ENCODE results near the gene RBM4. TPM values are rescaled to one million over a fixed set of nuclear protein-coding genes. Genes with fewer than 3 reads are reported as not detected.

Gene RBM4
- total and polyA plus RNA-seq, 2 of the 13 experiments (the other 11 are each of a cell fraction or from before 2014, with no cell fraction given) = 126 to 136 TPM

DNA sequence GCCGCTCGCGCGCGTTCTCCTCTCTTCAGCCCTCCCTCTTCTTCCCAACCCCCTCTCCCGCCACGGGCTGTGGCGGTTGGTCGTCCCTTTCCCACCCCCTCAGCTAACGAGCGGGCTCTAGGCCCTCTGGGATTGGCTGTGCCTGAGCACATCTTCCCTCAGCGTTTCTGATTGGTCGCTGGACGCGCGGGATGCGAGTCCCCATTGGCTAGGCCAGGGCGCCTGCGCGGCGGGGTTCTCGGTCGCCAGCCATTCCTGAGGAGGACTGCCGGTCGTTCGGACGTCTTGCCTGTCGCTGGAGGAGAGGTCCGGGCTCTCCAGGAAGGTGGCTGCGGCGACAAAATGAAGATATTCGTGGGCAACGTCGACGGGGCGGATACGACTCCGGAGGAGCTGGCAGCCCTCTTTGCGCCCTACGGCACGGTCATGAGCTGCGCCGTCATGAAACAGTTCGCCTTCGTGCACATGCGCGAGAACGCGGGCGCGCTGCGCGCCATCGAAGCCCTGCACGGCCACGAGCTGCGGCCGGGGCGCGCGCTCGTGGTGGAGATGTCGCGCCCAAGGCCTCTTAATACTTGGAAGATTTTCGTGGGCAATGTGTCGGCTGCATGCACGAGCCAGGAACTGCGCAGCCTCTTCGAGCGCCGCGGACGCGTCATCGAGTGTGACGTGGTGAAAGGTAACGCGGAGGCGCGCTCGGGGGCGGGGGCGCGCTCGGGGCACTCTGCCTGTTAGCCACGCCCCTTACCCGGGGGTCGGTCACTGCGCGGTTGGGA is 21.9 kb upstream of the RBM4 start, which contains the start of gene RBM14 (continued):
- TF ChIP-seq ZNF552 (CRISPR knock-in tag; IDR thresholded peaks at IDR 0.05; ENCODE audit: borderline replicate concordance) = peak; percentile 84; the same call in 1 of the 2 replicates
- peak; percentile 54 for TF ChIP-seq ZNF143 (CRISPR knock-in tag; IDR thresholded peaks at IDR 0.05)
- TF ChIP-seq SAP130 (CRISPR knock-in tag; IDR thresholded peaks at IDR 0.05; ENCODE audit: low read depth) = peak; percentile 85
- TF ChIP-seq CHD2 (IDR thresholded peaks at IDR 0.05; ENCODE audit: low read depth, low read length) = peak; percentile 69
- TF ChIP-seq, protein P1, sequence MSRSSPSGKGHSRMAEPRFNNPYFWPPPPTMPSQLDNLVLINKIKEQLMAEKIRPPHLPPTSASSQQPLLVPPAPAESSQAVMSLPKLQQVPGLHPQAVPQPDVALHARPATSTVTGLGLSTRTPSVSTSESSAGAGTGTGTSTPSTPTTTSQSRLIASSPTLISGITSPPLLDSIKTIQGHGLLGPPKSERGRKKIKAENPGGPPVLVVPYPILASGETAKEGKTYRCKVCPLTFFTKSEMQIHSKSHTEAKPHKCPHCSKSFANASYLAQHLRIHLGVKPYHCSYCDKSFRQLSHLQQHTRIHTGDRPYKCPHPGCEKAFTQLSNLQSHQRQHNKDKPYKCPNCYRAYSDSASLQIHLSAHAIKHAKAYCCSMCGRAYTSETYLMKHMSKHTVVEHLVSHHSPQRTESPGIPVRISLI (CRISPR knock-in tag; IDR thresholded peaks at IDR 0.05; ENCODE audit: borderline replicate concordance) = no peak
- TF ChIP-seq ZNF331 (CRISPR knock-in tag; IDR thresholded peaks at IDR 0.05) = peak; percentile 33; the same call in 1 of the 2 replicates
- TF ChIP-seq, protein P2, sequence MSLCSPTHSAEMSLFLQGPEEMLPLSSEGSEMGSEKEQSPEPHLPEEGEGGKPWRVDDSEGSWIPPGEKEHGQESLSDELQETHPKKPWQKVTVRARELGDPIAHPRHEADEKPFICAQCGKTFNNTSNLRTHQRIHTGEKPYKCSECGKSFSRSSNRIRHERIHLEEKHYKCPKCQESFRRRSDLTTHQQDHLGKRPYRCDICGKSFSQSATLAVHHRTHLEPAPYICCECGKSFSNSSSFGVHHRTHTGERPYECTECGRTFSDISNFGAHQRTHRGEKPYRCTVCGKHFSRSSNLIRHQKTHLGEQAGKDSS (CRISPR knock-in tag; IDR thresholded peaks at IDR 0.05; ENCODE audit: borderline replicate concordance, low read depth) = peak; percentile 41; the same call in 1 of the 2 replicates
- TF ChIP-seq ZNF468 (CRISPR knock-in tag; IDR thresholded peaks at IDR 0.05) = no peak
- TF ChIP-seq, protein P3, sequence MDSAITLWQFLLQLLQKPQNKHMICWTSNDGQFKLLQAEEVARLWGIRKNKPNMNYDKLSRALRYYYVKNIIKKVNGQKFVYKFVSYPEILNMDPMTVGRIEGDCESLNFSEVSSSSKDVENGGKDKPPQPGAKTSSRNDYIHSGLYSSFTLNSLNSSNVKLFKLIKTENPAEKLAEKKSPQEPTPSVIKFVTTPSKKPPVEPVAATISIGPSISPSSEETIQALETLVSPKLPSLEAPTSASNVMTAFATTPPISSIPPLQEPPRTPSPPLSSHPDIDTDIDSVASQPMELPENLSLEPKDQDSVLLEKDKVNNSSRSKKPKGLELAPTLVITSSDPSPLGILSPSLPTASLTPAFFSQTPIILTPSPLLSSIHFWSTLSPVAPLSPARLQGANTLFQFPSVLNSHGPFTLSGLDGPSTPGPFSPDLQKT (CRISPR knock-in tag; IDR thresholded peaks at IDR 0.05; ENCODE audit: borderline replicate concordance) = peak; percentile 46; the same call in 1 of the 2 replicates
- TF ChIP-seq ATF1 (CRISPR knock-in tag; IDR thresholded peaks at IDR 0.05) = peak; percentile 59
- TF ChIP-seq SSRP1 (CRISPR knock-in tag; IDR thresholded peaks at IDR 0.05) = peak; percentile 78
- no peak for TF ChIP-seq SOX6 (IDR thresholded peaks at IDR 0.05)
- TF ChIP-seq SOX6 (CRISPR knock-in tag; IDR thresholded peaks at IDR 0.05) = peak; percentile 24; the same call in 1 of the 2 replicates
- TF ChIP-seq DNMT3B (CRISPR knock-in tag; conservative IDR thresholded peaks at IDR 0.05) = peak; percentile 70
- no peak for TF ChIP-seq LCORL (IDR thresholded peaks at IDR 0.05)
- peak; percentile 37 for TF ChIP-seq LCORL (CRISPR knock-in tag; IDR thresholded peaks at IDR 0.05)
- peak; percentile 80 for TF ChIP-seq ZFAT (CRISPR knock-in tag; conservative IDR thresholded peaks at IDR 0.05)
- peak; percentile 65 for TF ChIP-seq GABPB1 (CRISPR knock-in tag; IDR thresholded peaks at IDR 0.05)
- TF ChIP-seq TGIF2 (CRISPR knock-in tag; IDR thresholded peaks at IDR 0.05) = peak; percentile 71
- TF ChIP-seq ZZZ3 (CRISPR knock-in tag; IDR thresholded peaks at IDR 0.05; ENCODE audit: borderline replicate concordance) = peak; percentile 78
- TF ChIP-seq HCFC1 (IDR thresholded peaks at IDR 0.05; ENCODE audit: low read depth, low read length) = no peak
- TF ChIP-seq, protein P4, sequence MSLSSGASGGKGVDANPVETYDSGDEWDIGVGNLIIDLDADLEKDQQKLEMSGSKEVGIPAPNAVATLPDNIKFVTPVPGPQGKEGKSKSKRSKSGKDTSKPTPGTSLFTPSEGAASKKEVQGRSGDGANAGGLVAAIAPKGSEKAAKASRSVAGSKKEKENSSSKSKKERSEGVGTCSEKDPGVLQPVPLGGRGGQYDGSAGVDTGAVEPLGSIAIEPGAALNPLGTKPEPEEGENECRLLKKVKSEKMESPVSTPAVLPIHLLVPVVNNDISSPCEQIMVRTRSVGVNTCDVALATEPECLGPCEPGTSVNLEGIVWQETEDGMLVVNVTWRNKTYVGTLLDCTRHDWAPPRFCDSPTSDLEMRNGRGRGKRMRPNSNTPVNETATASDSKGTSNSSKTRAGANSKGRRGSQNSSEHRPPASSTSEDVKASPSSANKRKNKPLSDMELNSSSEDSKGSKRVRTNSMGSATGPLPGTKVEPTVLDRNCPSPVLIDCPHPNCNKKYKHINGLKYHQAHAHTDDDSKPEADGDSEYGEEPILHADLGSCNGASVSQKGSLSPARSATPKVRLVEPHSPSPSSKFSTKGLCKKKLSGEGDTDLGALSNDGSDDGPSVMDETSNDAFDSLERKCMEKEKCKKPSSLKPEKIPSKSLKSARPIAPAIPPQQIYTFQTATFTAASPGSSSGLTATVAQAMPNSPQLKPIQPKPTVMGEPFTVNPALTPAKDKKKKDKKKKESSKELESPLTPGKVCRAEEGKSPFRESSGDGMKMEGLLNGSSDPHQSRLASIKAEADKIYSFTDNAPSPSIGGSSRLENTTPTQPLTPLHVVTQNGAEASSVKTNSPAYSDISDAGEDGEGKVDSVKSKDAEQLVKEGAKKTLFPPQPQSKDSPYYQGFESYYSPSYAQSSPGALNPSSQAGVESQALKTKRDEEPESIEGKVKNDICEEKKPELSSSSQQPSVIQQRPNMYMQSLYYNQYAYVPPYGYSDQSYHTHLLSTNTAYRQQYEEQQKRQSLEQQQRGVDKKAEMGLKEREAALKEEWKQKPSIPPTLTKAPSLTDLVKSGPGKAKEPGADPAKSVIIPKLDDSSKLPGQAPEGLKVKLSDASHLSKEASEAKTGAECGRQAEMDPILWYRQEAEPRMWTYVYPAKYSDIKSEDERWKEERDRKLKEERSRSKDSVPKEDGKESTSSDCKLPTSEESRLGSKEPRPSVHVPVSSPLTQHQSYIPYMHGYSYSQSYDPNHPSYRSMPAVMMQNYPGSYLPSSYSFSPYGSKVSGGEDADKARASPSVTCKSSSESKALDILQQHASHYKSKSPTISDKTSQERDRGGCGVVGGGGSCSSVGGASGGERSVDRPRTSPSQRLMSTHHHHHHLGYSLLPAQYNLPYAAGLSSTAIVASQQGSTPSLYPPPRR (CRISPR knock-in tag; IDR thresholded peaks at IDR 0.05; ENCODE audit: borderline replicate concordance) = peak; percentile 63; the same call in 1 of the 2 replicates
- no peak for TF ChIP-seq ZNF354B (CRISPR knock-in tag; IDR thresholded peaks at IDR 0.05)
- peak; percentile 10; the same call in 1 of the 2 replicates for TF ChIP-seq ZKSCAN8 (CRISPR knock-in tag; IDR thresholded peaks at IDR 0.05; ENCODE audit: borderline replicate concordance)

Measured in HepG2 (cell line).